ENCODE measurements around the gene PLCG1. TPM values are rescaled to one million over a fixed set of nuclear protein-coding genes. Genes with fewer than 3 reads are reported as not detected.

PLCG1 gene
- total and polyA plus RNA-seq, 12 donors, result 32.9 to 139 (median 76.9) TPM

DNA sequence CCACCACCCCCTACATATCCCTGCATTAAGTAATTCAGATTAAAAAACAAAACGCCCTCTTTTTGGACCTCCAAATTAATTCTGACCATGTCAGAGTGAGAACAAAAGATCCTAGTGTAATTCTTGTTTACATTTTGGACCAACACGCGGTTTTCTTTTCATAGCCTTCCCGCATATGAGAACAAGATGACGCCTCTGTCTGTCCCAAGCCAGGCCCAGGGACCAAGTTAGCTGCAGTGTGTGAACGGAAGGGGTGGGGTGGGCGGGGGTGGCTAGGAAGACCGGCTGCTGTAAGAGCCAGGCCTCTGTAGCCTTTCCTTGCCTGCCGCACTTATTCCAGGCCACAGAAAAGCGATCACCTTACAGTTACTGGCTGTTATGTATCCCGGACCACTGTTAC is 68.0 kb downstream of the PLCG1 start:
- no peak overlapping the region for H3K27ac ChIP-seq
- no peak overlapping the region for H3K4me3 ChIP-seq
- no peaks in the 10 kb centered on the region for H3K9me3 ChIP-seq (replicated peaks in 1 of 3)
- TF ChIP-seq, protein P1, sequence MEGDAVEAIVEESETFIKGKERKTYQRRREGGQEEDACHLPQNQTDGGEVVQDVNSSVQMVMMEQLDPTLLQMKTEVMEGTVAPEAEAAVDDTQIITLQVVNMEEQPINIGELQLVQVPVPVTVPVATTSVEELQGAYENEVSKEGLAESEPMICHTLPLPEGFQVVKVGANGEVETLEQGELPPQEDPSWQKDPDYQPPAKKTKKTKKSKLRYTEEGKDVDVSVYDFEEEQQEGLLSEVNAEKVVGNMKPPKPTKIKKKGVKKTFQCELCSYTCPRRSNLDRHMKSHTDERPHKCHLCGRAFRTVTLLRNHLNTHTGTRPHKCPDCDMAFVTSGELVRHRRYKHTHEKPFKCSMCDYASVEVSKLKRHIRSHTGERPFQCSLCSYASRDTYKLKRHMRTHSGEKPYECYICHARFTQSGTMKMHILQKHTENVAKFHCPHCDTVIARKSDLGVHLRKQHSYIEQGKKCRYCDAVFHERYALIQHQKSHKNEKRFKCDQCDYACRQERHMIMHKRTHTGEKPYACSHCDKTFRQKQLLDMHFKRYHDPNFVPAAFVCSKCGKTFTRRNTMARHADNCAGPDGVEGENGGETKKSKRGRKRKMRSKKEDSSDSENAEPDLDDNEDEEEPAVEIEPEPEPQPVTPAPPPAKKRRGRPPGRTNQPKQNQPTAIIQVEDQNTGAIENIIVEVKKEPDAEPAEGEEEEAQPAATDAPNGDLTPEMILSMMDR (IDR thresholded peaks at IDR 0.05), result no peak
- TF ChIP-seq POLR2A (IDR thresholded peaks at IDR 0.05), result no peak
- peaks cover 0 to 13% of the 10 kb centered on the region in 2 donors for H3K36me3 ChIP-seq (replicated peaks in 1 of 2)
- WGBS, 4 donors, result 92 to 97% (median 95%) methylated on average over 11 of the region's 11 CpGs
- no peaks in the 10 kb centered on the region for H3K27me3 ChIP-seq
- intact Hi-C loops (cut with DNase I), result no loop called here
- H3K4me1 ChIP-seq (replicated peaks in 1 of 2), result peaks cover 5% of the 10 kb centered on the region in 2 donors
- DNase-seq, result no peak

DNA sequence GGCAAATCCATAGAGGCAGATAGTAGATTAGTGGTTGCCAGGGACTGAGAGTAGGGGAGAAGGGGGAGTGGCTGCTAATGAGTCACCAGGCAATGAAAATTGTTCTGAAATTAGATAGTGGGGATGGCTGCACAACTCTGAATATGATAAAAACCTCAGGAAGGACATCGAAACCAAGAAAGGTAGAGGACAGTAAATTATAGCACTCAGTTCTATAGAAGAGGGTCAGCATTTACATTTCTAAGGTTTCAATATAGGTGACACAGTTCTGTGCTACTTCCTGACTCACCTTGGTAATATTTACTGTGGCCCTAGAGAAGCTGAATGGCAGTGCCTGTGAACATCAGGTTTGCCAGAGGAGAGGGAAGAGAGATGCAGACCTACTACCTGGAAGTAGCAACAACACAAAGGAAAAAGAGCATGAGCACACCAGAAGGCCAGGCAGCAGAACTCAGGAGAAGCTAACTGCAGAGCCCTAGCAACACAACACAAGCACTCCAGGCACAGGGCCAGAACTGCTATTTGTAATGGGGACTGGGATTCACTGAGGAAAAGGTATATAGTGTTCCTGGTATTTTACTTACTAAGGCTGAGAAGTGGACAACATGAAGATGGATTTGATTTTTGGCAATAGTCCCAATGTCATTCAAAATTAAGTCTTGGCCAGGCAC is 75.9 kb downstream of the PLCG1 start:
- Histone ChIP-seq H3K36me3 (replicated peaks in 1 of 2) (no peaks in the 10 kb centered on the region), H3K4me3 (no peak overlapping the region), H3K4me1 (replicated peaks in 1 of 2) (peaks cover 12 to 20% of the 10 kb centered on the region in 2 donors), H3K9me3 (replicated peaks in 1 of 3) (no peaks in the 10 kb centered on the region), H3K27ac (peak overlapping the region in 3 of 5 donors; percentile 45 to 57 (median 54)), H3K27me3 (no peaks in the 10 kb centered on the region)
- DNase-seq, result peak in 3 of 7 donors; percentile 39 to 45 (median 44)
- WGBS, 4 donors, result 30 to 59% (median 39%) methylated on average over 1 of the region's 1 CpG
- no peak for TF ChIP-seq POLR2A (IDR thresholded peaks at IDR 0.05)
- TF ChIP-seq, protein P1 (IDR thresholded peaks at IDR 0.05), result no peak
- intact Hi-C loops (cut with DNase I), result no loop called here

GRCh38 chr20:41214202-41214601 is 76.9 kb downstream of the PLCG1 start:
- no peaks in the 10 kb centered on the region for H3K27me3 ChIP-seq
- intact Hi-C loops (cut with DNase I), result no loop called here
- H3K36me3 ChIP-seq (replicated peaks in 1 of 2), result no peaks in the 10 kb centered on the region
- no peak for DNase-seq
- no peak for TF ChIP-seq POLR2A (IDR thresholded peaks at IDR 0.05)
- TF ChIP-seq, protein P1 (IDR thresholded peaks at IDR 0.05), result no peak
- H3K4me3 ChIP-seq, result no peak overlapping the region
- H3K27ac ChIP-seq, result peak overlapping the region in 1 of 5 donors; percentile 54
- peaks cover 14 to 25% of the 10 kb centered on the region in 2 donors for H3K4me1 ChIP-seq (replicated peaks in 1 of 2)
- 91 to 97% (median 94%) methylated on average over 3 of the region's 3 CpGs for WGBS, 4 donors
- H3K9me3 ChIP-seq (replicated peaks in 1 of 3), result no peaks in the 10 kb centered on the region

GRCh38 chr20:41214666-41215065 is 77.3 kb downstream of the PLCG1 start:
- Histone ChIP-seq H3K4me3 (no peak overlapping the region), H3K27ac (no peak overlapping the region), H3K4me1 (replicated peaks in 1 of 2) (peaks cover 14 to 25% of the 10 kb centered on the region in 2 donors), H3K27me3 (no peaks in the 10 kb centered on the region), H3K9me3 (replicated peaks in 1 of 3) (no peaks in the 10 kb centered on the region), H3K36me3 (replicated peaks in 1 of 2) (no peaks in the 10 kb centered on the region)
- intact Hi-C loops (cut with DNase I), result no loop called here
- 93 to 100% (median 95%) methylated on average over 3 of the region's 3 CpGs for WGBS, 4 donors
- TF ChIP-seq POLR2A (IDR thresholded peaks at IDR 0.05), result no peak
- TF ChIP-seq, protein P1 (IDR thresholded peaks at IDR 0.05), result no peak
- DNase-seq, result no peak

All from adrenal gland (tissue), 12 donors.